ACC112 (cell line): ENCODE results near the gene GATA2.

Source experiments
- H2AFZ ChIP-seq: fragments of 200-600 bp; sonication (generic); one replicate; pipeline ENCODE4 v1.6.0; 2017; ENCODE audit warnings: antibody characterized with exemption, low read length; ENCODE audit not compliant: unreplicated experiment
- H3K27ac ChIP-seq: fragments of 200-600 bp; sonication (generic); 2 replicates; pipeline ENCODE4 v1.5.1; 2014; ENCODE audit warnings: low read depth, mild to moderate bottlenecking, antibody characterized with exemption, low read length, moderate library complexity
- H3K27me3 ChIP-seq: fragments of 200-600 bp; sonication (generic); 2 replicates; pipeline ENCODE4 v1.6.1; 2014; ENCODE audit warnings: mild to moderate bottlenecking, antibody characterized with exemption, low read length, moderate library complexity, mixed read lengths; ENCODE audit not compliant: insufficient read depth
- H3K36me3 ChIP-seq: fragments of 200-600 bp; sonication (generic); 2 replicates; pipeline ENCODE4 v1.6.1; 2016; ENCODE audit warnings: mild to moderate bottlenecking, antibody characterized with exemption, low read length, moderate library complexity, mixed read lengths; ENCODE audit not compliant: insufficient read depth
- H3K4me1 ChIP-seq: fragments of 200-600 bp; sonication (generic); one replicate; pipeline ENCODE4 v1.6.1; 2016; ENCODE audit warnings: low read length, mixed read lengths; ENCODE audit not compliant: insufficient read depth, unreplicated experiment, control insufficient read depth
- H3K4me3 ChIP-seq: fragments of 200-600 bp; sonication (generic); 2 replicates; pipeline ENCODE4 v1.5.1; 2014; ENCODE audit warnings: mild to moderate bottlenecking, low read depth, low read length
- H3K79me2 ChIP-seq: fragments of 200-600 bp; sonication (generic); one replicate; pipeline ENCODE4 v1.6.0; 2016; ENCODE audit warnings: low read length; ENCODE audit not compliant: control insufficient read depth, unreplicated experiment, insufficient read depth

GATA2 gene

GRCh38 chr3:128463354-128463753, 29.6 kb downstream of the GATA2 start:
- Histone ChIP-seq H3K27me3 (peaks cover 29% of the 10 kb centered on the region), H3K36me3 (no peaks in the 10 kb centered on the region), H3K4me1 (no peaks in the 10 kb centered on the region), H3K4me3 (no peak overlapping the region), H3K27ac (no peak overlapping the region), H3K79me2 (no peaks in the 10 kb centered on the region), H2AFZ (no peak overlapping the region)

- H3K36me3 ChIP-seq: no peaks in the 10 kb centered on the region
- no peak overlapping the region for H3K27ac ChIP-seq
- H2AFZ ChIP-seq: no peak overlapping the region
- no peaks in the 10 kb centered on the region for H3K79me2 ChIP-seq
- H3K4me3 ChIP-seq: no peak overlapping the region
- peaks cover 25% of the 10 kb centered on the region for H3K27me3 ChIP-seq
- no peaks in the 10 kb centered on the region for H3K4me1 ChIP-seq
Observed at GRCh38 chr3:128462931-128463330, 30.1 kb downstream of the GATA2 start.

- Histone ChIP-seq H3K27me3 (peaks cover 25% of the 10 kb centered on the region), H3K36me3 (no peaks in the 10 kb centered on the region), H2AFZ (no peak overlapping the region), H3K4me1 (no peaks in the 10 kb centered on the region), H3K79me2 (no peaks in the 10 kb centered on the region), H3K4me3 (no peak overlapping the region), H3K27ac (no peak overlapping the region)
Observed at GRCh38 chr3:128462341-128462910, 30.6 kb downstream of the GATA2 start.

- Histone ChIP-seq H2AFZ (no peak overlapping the region), H3K4me1 (no peaks in the 10 kb centered on the region), H3K4me3 (no peak overlapping the region), H3K27ac (no peak overlapping the region), H3K79me2 (no peaks in the 10 kb centered on the region), H3K27me3 (peaks cover 24% of the 10 kb centered on the region), H3K36me3 (no peaks in the 10 kb centered on the region)
Observed at GRCh38 chr3:128461731-128462130, 31.3 kb downstream of the GATA2 start.

GRCh38 chr3:128459461-128459820, 33.6 kb downstream of the GATA2 start:
- peaks cover 24% of the 10 kb centered on the region for H3K27me3 ChIP-seq

GRCh38 chr3:128458746-128459460, 34.1 kb downstream of the GATA2 start:
- Histone ChIP-seq H3K4me3 (no peak overlapping the region), H3K4me1 (no peaks in the 10 kb centered on the region), H3K79me2 (no peaks in the 10 kb centered on the region), H3K36me3 (no peaks in the 10 kb centered on the region), H3K27me3 (peaks cover 30% of the 10 kb centered on the region), H2AFZ (no peak overlapping the region), H3K27ac (no peak overlapping the region)

More at GRCh38 chr3:128459461-128459820, 33.6 kb downstream of the GATA2 start:
- Histone ChIP-seq H3K79me2 (no peaks in the 10 kb centered on the region), H3K36me3 (no peaks in the 10 kb centered on the region), H3K27ac (no peak overlapping the region), H3K4me1 (no peaks in the 10 kb centered on the region), H2AFZ (no peak overlapping the region), H3K4me3 (no peak overlapping the region)

- no peaks in the 10 kb centered on the region for H3K36me3 ChIP-seq
- H3K27me3 ChIP-seq: peaks cover 36% of the 10 kb centered on the region
- no peak overlapping the region for H3K27ac ChIP-seq
- H3K4me3 ChIP-seq: no peak overlapping the region
- no peaks in the 10 kb centered on the region for H3K79me2 ChIP-seq
- H2AFZ ChIP-seq: no peak overlapping the region
- no peaks in the 10 kb centered on the region for H3K4me1 ChIP-seq
Observed at GRCh38 chr3:128457937-128458336, 35.1 kb downstream of the GATA2 start.

- Histone ChIP-seq H3K36me3 (no peaks in the 10 kb centered on the region), H3K79me2 (no peaks in the 10 kb centered on the region), H2AFZ (no peak overlapping the region), H3K27ac (no peak overlapping the region), H3K27me3 (peaks cover 43% of the 10 kb centered on the region), H3K4me1 (no peaks in the 10 kb centered on the region), H3K4me3 (no peak overlapping the region)
Observed at GRCh38 chr3:128456776-128457715, 36.0 kb downstream of the GATA2 start.

- H3K4me1 ChIP-seq: no peaks in the 10 kb centered on the region
- no peak overlapping the region for H3K4me3 ChIP-seq
- no peaks in the 10 kb centered on the region for H3K79me2 ChIP-seq
- H3K27me3 ChIP-seq: peaks cover 52% of the 10 kb centered on the region
- no peak overlapping the region for H2AFZ ChIP-seq
- no peaks in the 10 kb centered on the region for H3K36me3 ChIP-seq
- H3K27ac ChIP-seq: no peak overlapping the region
Observed at GRCh38 chr3:128455786-128456748, 36.9 kb downstream of the GATA2 start.

GRCh38 chr3:128455116-128455515, 37.9 kb downstream of the GATA2 start:
- Histone ChIP-seq H2AFZ (no peak overlapping the region), H3K27ac (no peak overlapping the region), H3K4me1 (no peaks in the 10 kb centered on the region), H3K36me3 (no peaks in the 10 kb centered on the region), H3K27me3 (peaks cover 56% of the 10 kb centered on the region), H3K4me3 (no peak overlapping the region), H3K79me2 (no peaks in the 10 kb centered on the region)
